Measurements from ENCODE around the gene RAF1.

DNA sequence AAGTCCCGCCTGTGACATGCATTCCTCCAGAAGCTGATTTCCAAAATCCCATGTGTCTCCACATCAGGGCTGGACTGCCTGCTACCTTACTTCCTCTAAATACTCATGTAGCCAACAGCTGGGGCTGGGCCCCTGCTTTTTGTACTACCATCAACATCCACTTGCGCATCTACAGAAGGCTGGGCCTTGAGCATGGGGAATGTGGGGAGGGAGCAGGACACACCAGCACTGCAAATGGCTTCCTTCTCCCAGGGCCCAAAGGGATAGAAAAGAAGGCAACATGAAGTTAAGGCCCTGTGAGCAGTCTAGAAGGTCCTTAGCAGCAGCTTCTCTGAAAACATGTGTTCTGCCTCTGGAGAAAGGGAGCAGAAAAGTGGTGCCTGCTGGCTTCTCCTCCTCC, 79.8 kb downstream of the RAF1 start:
- TF ChIP-seq POLR2A (IDR thresholded peaks at IDR 0.05): no peak
- TF ChIP-seq, protein P1, sequence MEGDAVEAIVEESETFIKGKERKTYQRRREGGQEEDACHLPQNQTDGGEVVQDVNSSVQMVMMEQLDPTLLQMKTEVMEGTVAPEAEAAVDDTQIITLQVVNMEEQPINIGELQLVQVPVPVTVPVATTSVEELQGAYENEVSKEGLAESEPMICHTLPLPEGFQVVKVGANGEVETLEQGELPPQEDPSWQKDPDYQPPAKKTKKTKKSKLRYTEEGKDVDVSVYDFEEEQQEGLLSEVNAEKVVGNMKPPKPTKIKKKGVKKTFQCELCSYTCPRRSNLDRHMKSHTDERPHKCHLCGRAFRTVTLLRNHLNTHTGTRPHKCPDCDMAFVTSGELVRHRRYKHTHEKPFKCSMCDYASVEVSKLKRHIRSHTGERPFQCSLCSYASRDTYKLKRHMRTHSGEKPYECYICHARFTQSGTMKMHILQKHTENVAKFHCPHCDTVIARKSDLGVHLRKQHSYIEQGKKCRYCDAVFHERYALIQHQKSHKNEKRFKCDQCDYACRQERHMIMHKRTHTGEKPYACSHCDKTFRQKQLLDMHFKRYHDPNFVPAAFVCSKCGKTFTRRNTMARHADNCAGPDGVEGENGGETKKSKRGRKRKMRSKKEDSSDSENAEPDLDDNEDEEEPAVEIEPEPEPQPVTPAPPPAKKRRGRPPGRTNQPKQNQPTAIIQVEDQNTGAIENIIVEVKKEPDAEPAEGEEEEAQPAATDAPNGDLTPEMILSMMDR (IDR thresholded peaks at IDR 0.05): no peak
